ENCODE measurements around the gene DLG4.
A peak's percentile ranks its signal among the peaks of the same experiment; 100 is the strongest.

Gene DLG4

GRCh38 chr17:7222093-7222971, 2.7 kb upstream of the DLG4 start:
- Histone ChIP-seq H3K27me3 (no peaks in the 10 kb centered on the region), H4K20me1 (peaks cover 58% of the 10 kb centered on the region), H3K4me1 (peaks cover 45% of the 10 kb centered on the region), H3K9me3 (no peaks in the 10 kb centered on the region), H3K9ac (peak overlapping the region; percentile 19; the same call in 1 of the 2 replicates), H3K27ac (no peak overlapping the region), H3K36me3 (peaks cover 62% of the 10 kb centered on the region), H3K4me2 (no peak overlapping the region), H3K4me3 (no peak overlapping the region)
- TF ChIP-seq Cebpa-rat (IDR thresholded peaks at IDR 0.05) = no peak

GRCh38 chr17:7221278-7222092, 1.8 kb upstream of the DLG4 start:
- peaks cover 49% of the 10 kb centered on the region for H3K4me1 ChIP-seq
- peaks cover 54% of the 10 kb centered on the region for H3K36me3 ChIP-seq
- no peaks in the 10 kb centered on the region for H3K27me3 ChIP-seq
- peak overlapping the region; percentile 94 for H3K9ac ChIP-seq
- no peak for TF ChIP-seq Cebpa-rat (IDR thresholded peaks at IDR 0.05)
- H4K20me1 ChIP-seq = peaks cover 56% of the 10 kb centered on the region
- H3K4me3 ChIP-seq = peak overlapping the region; percentile 99; the same call in 1 of the 2 replicates
- no peak overlapping the region; the same call in 1 of the 2 replicates for H3K27ac ChIP-seq
- peak overlapping the region; percentile 99 for H3K4me2 ChIP-seq
- no peaks in the 10 kb centered on the region for H3K9me3 ChIP-seq

DNA sequence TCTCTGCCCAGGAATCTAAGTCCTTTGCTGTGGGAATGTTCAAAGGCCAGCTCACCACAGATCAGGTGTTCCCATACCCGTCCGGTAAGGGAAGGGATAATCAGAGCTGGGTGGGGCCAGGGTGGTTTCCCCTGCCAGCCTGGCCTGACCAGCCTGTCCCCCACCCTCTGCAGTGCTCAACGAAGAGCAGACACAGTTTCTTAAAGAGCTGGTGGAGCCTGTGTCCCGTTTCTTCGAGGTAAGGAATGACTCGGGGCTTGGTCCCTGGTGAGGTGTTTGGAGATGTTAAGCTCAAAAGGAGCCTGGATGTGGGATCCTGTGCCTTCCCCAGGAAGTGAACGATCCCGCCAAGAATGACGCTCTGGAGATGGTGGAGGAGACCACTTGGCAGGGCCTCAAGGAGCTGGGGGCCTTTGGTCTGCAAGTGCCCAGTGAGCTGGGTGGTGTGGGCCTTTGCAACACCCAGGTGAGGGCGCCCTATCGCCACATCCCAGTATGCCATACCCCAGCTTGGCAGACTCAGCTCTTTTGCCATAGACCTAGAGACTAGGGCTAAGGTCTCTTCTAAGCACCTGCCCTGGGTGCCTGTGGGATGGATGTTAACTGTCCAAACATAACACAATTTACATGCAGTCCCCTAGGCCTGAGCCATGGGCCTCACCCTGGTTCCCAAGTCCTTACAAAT, 1.1 kb upstream of the DLG4 start:
- TF ChIP-seq Cebpa-rat (IDR thresholded peaks at IDR 0.05) = no peak
- Histone ChIP-seq H3K4me1 (peaks cover 56% of the 10 kb centered on the region), H3K27me3 (no peaks in the 10 kb centered on the region), H3K9me3 (no peaks in the 10 kb centered on the region), H4K20me1 (peaks cover 59% of the 10 kb centered on the region), H3K36me3 (peaks cover 46% of the 10 kb centered on the region), H3K9ac (peak overlapping the region; percentile 94), H3K4me2 (peak overlapping the region; percentile 99), H3K27ac (peak overlapping the region; percentile 92), H3K4me3 (peak overlapping the region; percentile 99)

- TF ChIP-seq Cebpa-rat (IDR thresholded peaks at IDR 0.05) = no peak
- Histone ChIP-seq H4K20me1 (peaks cover 62% of the 10 kb centered on the region), H3K4me1 (peaks cover 66% of the 10 kb centered on the region), H3K36me3 (peaks cover 33% of the 10 kb centered on the region), H3K4me2 (peak overlapping the region; percentile 99), H3K9me3 (no peaks in the 10 kb centered on the region), H3K27me3 (no peaks in the 10 kb centered on the region), H3K4me3 (peak overlapping the region; percentile 99), H3K9ac (peak overlapping the region; percentile 94), H3K27ac (peak overlapping the region; percentile 92)
Observed at GRCh38 chr17:7219229-7219811, 316 bp downstream of the DLG4 start.

DNA sequence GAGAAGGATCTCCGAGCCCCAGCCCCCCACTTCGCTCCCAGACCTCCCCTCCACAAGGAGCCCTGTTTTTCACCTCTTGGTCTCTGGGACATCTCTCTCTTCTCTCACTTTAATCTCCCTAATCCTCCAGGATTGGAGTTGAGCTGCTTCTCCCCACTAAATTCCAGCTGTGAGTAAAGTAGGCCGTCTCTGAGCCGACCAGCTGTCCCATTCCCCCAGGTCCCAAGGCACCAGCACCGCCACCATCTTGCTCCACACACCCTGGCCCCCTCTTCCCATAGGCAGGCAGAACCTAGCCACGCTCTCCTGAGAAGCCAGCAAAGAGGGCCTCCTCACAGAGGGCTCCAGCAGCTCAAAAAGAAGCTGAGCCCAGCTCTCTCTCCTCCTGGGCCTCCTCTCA, 878 bp downstream of the DLG4 start:
- peak overlapping the region; percentile 99 for H3K4me2 ChIP-seq
- TF ChIP-seq Cebpa-rat (IDR thresholded peaks at IDR 0.05) = no peak
- H3K4me3 ChIP-seq = peak overlapping the region; percentile 99; the same call in 1 of the 2 replicates
- H3K9ac ChIP-seq = peak overlapping the region; percentile 94
- H3K27me3 ChIP-seq = no peaks in the 10 kb centered on the region
- peaks cover 28% of the 10 kb centered on the region for H3K36me3 ChIP-seq
- peaks cover 70% of the 10 kb centered on the region for H3K4me1 ChIP-seq
- peaks cover 62% of the 10 kb centered on the region for H4K20me1 ChIP-seq
- H3K27ac ChIP-seq = peak overlapping the region; percentile 92
- H3K9me3 ChIP-seq = no peaks in the 10 kb centered on the region

DNA sequence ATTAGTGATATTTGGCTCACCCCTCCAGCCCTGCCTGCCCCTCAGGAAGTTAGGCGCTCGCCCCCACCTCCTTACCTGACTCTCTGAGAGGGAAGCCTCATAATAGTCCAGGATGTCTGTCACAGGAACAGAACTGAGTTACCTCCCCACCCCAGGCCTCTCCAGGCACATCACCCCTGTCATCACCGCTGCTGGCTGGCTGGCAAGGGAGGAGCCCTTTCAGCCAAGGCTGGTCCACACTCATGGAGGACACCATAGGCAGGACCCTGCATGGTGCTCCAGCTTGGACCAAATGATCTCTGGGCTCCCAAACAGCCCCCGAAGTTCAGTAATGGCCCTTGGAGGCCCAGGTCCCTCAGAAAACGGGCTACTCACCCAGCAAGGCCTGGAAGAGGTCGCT, 1.5 kb downstream of the DLG4 start:
- Histone ChIP-seq H3K9ac (peak overlapping the region; percentile 94), H3K36me3 (peaks cover 22% of the 10 kb centered on the region), H4K20me1 (peaks cover 62% of the 10 kb centered on the region), H3K9me3 (no peaks in the 10 kb centered on the region), H3K27ac (peak overlapping the region; percentile 92), H3K4me3 (peak overlapping the region; percentile 67), H3K4me1 (peaks cover 71% of the 10 kb centered on the region), H3K4me2 (peak overlapping the region; percentile 99), H3K27me3 (no peaks in the 10 kb centered on the region)
- no peak for TF ChIP-seq Cebpa-rat (IDR thresholded peaks at IDR 0.05)

GRCh38 chr17:7217113-7217987, 2.3 kb downstream of the DLG4 start:
- Histone ChIP-seq H3K27me3 (no peaks in the 10 kb centered on the region), H3K9ac (peak overlapping the region; percentile 94), H4K20me1 (peaks cover 56% of the 10 kb centered on the region), H3K4me3 (peak overlapping the region; percentile 71), H3K9me3 (no peaks in the 10 kb centered on the region), H3K4me1 (peaks cover 78% of the 10 kb centered on the region), H3K27ac (peak overlapping the region; percentile 92), H3K4me2 (peak overlapping the region; percentile 99), H3K36me3 (peaks cover 14% of the 10 kb centered on the region)
- no peak for TF ChIP-seq Cebpa-rat (IDR thresholded peaks at IDR 0.05)

DNA sequence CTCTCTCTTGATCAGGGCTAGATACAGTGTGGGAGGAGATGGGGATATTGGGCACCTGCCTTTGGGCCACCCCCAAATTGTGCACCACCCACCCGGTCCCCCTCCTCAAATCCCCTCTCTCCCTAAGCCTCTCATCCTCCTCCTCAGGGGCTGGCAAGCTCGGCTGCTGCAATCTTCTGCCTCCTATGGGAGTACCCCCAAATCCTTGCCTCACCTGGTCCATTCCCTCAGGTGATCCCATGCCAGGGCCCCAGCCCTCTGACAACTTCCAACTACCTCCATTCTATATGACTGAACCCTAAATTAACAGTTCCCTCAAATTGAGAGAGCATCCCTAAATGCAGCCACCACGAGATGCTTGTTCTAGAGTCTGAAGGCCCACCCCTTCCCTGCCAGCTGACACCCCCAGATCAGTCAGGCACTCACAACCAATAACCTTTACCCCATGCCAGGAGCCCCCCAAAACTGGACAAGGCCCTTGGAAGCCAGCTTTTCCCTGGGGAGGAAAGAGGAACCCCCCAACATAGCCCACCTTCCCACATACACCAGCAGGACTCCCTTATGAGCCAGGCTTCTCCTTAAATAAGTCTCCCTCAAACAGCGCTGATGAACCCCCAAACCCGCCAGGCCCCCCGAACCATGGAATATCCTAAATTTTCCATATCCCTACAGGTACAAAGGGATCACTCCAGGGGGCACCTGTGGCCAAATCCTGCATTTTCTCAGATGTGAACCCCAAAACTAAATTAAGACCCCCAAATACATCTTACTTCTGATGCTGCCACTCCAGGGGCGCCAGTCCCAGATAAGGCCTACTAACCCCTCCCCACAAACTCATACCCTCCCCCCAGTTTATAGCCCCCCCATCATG, 3.2 kb downstream of the DLG4 start:
- Histone ChIP-seq H3K27ac (peak overlapping the region; percentile 56), H4K20me1 (peaks cover 47% of the 10 kb centered on the region), H3K36me3 (peaks cover 5% of the 10 kb centered on the region), H3K9ac (peak overlapping the region; percentile 75), H3K9me3 (no peaks in the 10 kb centered on the region), H3K4me2 (peak overlapping the region; percentile 99), H3K4me3 (peak overlapping the region; percentile 71), H3K27me3 (no peaks in the 10 kb centered on the region), H3K4me1 (peaks cover 79% of the 10 kb centered on the region)
- no peak for TF ChIP-seq Cebpa-rat (IDR thresholded peaks at IDR 0.05)

Data from BLaER1 (cell line).